CD4-positive, alpha-beta T cell treated with Interferon gamma for 1 hour (primary cell): ENCODE measurements around the gene DIP2C.
"Not testable (repeated sequence)": the region's sequence is repeated elsewhere in the genome, so short reads cannot be mapped to it uniquely, and the experiment has no call there.

Source experiments
- DNase-seq: peaks from one replicate; pipeline ENCODE4 v3.0.0-alpha.2; 2020

DIP2C gene

DNA sequence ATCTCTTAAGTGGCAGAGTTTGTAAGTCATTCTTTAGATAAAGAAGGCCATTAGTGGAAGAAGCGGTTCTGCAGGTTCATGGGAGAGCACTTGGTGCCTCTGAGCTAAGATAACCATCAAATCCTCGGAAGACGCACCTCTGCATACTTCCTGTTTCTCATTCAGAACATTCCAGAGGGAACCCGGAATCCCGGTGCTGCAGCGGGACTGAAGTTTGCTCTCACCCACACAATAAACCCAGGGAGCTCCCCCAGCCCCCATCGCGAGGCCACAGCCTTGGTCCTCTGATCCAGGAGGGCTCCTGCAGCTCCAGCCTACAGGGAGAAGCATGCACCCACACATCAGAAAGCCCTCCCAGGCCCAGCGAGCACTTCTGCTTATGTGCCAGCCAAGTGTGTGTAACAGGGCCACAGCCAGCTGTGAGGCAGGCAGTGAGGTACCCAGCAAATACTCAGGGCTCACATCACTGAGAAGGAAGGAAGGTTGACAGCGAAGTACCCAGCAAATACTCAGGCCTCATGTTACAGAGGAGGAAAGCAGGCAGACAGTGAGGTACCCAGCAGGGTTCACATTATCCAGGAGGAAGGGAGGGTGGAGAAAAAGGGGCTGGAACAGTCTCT is 142.4 kb downstream of the DIP2C start:
- DNase-seq = no peak

DNA sequence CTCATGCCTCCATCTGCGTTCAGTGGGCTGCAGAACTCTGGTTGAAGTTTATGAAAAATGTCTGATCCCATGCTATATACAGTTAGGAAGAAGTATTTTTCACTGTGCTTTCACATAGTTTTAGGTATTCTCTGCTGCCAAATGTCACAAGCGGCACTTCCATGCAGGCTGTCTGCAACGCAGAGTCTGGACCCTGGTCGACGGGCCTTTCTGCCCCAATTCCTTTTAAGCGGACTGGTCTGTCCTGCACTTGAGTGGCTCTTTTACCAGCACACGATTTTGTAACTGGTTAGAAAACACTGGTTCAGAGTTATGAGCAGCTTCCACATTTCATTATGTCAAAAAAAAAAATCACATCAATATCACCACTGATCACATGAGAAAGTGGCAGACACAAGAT is 143.0 kb downstream of the DIP2C start:
- no peak for DNase-seq

DNA sequence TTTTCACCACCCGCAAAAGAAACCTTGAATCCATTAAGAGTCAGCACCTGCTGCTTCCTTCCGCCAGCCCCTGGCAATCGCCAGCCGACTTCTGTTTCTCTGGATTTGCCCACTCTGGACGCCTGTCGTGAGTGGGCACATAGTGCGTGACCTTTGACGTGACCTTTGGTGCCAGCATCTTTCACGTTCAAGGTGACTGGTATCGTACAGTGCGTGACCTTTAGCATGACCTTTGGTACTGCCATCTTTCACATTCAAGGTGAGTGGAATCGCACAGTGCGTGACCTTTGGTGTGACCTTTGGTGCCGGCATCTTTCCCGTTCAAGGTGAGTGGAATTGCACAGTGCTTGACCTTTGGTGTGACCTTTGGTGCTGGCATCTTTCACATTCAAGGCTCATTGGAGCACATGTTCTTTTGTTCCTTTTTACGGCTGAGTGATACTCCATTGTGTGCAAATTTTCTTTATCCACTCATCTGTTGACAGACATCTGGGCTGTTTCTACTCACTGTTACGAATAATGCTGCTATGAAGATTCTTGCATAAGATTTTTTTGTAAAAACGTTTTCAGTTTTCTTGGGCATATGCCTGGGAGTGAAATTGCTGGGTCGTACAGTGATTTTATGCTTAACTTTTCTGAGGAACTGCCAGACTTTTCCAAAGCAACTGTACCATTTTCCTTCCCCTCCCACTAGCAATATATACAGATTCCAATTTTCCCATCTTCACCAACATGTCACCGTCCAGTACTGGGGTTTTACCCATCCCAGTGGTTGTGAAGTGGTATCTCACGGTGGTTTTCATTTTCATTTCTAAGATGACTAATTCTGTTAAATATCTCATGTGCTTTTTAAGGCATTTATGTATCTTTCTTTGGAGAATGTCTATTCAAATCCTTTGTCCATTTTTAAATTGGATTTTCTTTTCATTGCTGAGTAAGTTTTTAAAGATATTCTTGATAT is 145.3 kb downstream of the DIP2C start:
- DNase-seq = no peak

DNA sequence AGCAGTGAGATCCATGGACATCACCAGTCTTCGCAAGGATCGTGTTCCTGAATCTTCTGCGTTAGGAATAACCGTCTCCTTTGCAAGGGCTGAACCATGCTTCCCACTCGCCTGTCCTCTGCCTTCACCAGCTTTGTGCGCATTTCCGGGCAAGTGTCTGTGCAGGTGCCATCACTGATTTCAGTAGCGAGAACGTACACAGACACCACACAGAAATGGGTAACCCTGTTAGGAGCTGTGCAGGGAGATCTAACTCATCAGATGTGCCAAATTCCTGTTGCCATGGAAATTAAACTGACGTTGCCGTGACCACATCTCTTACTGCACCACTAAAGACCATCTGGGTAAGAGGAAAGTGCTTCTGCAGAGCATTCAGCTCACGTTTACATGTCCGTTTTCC is 146.3 kb downstream of the DIP2C start:
- DNase-seq = no peak

DNA sequence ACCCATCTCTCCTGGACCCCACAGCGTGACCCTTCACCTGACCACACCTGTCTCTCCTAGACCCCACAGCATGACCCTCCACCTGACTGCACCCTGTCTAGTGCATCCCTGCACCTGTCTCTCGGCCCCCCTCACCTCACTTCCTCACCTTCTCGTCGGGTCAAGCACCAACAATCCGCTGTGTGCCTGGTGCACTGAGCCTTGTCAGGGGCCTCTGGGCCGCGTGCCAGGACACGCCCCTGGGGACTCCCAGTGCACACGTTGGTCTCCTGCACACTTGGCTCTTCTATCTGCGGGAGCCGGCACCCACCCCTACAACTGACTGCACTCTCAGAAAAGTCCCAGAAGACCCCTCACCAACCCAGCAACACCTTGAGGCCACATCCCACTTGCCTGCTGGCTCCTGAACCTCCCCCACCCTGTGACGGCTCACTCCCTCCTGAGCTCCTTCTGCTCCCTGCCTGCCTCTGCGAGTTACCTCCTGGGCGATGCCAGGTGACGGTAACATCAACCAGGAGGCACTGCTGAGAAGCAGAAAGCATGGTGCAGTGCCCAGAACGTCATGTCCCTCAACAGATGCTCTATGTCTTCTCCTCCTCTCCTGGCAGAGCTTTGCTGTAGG is 147.6 kb downstream of the DIP2C start:
- DNase-seq = no peak

DNA sequence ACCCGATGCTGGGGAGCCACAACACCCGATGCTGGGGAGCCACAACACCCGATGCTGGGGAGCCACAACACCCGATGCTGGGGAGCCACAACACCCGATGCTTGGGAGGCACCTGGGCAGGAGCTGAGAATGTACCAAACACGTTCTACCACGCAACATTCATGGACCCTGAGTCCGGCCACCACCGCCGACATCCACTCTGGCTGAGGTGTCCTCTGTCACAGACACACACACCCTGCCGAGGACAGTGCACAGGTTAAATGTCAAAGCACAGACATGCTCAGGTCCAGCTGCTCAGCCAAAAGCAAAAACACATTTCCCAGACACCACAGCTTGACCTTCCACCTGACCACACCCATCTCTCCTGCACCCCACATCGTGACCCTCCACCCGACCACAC is 148.4 kb downstream of the DIP2C start:
- DNase-seq = no peak

DNA sequence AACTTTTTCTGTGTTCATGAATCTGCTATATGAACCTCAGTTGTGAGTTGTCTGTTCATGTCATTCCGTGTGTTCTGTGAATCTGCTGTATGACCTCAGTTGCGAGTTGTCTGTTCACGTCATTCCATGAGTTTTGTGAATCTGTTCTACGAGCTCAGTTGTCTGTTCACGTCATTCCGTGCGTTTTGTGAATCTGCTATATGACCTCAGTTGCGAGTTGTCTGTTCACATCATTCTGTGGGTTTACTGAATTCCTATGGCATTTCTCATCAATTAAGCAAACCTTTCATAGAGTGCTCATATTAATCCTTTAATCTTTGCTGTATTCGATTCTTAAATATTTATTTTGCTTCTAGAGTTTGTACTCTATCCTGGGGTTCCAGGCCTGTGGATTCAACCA is 150.6 kb downstream of the DIP2C start:
- DNase-seq = no peak

DNA sequence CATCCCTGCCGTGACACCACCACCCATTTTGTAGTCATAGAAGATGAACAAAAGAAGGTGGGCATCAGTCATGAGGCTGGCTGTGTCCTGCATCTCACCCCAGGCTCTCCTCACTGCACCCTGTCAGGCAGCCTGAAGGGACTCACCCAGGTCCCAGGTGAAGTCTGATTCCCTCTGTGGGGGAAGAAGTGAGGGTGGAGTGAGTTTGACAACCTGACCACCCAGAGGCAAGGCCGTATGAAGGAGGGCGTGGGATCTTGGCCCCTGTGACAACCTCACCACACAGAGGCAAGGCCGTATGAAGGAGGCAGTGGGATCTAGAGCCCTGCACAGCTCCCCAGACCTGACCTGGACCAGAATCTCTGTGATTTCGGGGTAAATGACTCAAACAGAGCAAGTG is 152.5 kb downstream of the DIP2C start:
- DNase-seq = no peak

DNA sequence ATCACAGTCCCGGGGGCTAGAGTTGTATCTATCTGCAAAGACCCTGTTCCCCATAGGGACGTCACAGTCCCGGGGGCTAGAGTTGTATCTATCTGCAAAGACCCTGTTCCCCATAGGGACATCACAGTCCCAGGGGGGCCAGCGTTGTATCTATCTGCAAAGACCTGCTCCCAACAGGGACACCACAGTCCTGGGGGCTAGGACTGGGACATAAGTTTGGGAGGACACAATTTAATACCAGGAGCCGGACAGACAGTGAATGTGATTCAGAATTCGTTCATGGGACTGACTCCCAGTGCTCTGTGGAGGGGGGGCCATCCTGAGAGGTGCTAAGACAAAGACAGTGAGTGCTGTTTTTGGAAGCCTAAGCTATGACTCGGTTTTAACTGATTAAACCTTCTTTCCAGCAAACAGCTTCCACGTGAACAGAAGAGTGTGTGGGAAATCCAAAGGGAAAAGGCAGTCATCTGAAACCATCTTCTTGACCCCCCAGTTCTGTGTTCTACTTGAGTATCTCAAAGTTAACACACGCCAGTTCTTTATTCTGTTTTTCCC is 153.0 kb downstream of the DIP2C start:
- DNase-seq = no peak

DNA sequence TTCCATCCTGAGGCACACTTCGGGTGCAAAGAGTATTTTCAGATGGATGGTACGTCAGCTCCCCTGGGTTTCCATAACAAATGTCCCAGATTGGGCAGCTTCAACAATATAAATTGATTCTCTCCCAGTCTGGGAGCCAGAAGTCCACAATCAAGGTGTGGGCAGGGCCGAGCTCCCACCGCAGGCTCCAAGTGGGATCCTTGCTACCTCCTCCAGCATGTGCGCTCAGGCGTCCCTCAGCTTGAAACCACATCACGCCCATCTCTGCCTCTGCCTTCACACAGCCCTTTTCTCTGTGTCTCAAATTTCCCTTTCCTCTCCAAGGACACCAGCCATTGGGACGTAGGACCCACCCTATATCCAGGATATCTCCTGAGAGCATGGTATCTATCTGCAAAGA is 153.5 kb downstream of the DIP2C start:
- DNase-seq = no peak

DNA sequence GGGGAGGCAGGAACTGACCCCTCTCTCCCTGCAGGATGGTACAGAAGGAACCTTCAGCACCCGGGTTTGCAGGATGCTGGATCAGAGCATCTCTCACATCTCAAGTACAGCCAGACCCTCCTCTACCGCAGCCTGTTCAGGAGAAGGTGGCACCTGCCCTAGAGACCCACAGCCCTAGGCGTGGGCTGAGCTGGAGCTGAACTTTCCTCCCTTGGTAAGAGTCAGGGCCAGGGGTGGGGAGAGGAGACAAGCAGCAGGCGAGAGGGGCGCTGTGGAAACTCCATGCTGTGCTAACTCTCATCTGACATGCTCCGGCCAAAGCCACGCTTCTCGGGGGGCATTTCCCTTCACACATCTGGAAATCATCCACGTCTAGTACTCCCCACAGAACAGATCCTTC is 154.4 kb downstream of the DIP2C start:
- DNase-seq = no peak

DNA sequence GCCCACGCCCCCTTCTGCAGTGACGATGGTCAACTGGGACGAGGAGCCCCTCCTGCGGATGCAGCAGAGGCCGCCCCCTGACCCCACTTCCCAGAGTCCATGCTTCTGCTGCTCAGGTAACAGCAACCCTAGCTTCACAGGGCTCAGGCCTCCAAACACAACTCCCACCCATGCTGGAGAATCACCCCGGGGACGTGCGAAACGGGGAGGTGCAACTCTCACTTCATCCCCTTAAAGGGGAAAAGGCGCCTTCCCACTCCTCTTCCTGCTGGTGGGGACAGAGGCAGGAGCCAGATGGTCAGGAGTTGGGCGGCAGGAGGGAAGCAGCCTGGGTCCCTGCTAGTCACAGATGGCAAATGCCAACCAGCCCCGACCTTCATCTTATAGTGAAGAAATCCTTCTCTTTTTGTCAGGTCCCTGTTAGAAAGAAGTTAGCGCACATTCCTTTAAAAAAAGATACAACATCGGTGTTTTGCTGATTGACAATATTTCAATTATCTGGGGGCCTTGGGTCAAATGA is 155.4 kb downstream of the DIP2C start:
- DNase-seq = no peak

DNA sequence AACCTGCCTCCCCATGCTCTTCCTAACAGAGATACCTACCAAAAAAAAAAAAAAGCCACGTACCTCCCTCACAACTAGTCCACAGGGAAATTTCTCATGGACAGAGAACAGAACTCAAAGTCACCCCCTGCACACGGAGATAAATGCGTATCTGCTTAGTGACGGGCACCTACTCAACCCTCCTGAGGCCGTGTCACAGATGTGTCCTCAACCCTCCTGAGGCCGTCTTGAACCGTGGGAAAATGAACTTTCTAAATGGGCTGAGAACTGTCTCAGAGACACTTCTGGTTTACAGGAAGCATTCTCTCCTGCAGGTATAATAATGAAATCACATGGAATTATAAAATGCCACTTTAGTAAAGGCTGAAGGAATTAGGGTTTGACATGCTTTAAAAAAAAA is 155.9 kb downstream of the DIP2C start:
- no peak for DNase-seq

DNA sequence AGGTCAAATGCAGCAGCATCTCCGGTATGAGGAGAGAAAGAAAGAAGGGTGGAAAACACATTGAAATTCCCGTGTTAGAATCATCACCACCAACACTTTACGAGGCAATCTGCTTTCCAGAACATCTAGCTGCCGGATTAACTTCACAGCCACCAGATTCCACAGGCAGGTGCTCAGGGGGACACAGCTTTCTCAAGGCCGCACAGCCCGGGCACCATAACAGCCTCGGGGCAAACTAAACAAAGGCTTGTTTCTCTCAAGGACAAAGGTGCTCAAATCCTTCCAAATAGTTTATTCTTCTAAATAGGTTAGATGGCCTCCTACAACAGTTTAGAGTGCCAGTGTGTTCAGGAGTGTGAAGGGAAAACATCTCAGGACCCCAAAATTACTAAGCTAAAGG is 156.3 kb downstream of the DIP2C start:
- no peak for DNase-seq

DNA sequence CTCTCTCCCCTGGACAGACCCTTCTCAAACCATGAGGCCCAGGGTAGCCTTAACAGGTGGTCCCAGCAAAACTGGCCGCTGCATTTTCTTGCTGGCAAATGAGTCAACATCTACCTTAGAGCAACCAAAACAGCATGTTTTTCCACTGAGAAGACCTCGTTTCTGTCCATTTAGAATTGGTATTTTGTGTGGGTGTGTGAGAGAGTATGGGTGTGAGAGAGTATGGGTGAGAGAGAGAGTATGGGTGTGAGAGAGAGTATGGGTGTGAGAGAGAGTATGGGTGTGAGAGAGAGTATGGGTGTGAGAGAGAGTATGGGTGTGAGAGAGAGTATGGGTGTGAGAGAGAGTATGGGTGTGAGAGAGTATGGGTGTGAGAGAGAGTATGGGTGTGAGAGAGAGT is 157.1 kb downstream of the DIP2C start:
- DNase-seq = not testable (repeated sequence)

DNA sequence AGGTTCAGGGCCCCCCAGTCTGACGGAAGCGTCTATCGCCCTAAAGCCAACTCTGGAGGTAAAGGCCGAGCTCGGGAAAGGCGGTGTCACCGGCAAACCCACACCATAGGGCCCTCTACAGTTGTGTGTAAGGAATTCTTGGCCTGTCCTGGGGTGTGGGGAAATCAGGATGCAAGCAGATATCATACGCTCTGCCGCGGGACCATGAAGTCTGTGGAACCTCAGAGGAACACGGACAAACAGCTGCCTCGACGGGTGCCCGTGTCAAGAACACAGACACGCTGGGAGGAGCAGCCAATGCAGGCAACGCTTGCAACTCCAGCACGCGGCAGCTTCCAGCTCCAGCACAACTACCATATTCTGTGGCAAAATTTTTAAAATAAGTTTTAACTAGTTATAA is 157.9 kb downstream of the DIP2C start:
- DNase-seq = no peak

DNA sequence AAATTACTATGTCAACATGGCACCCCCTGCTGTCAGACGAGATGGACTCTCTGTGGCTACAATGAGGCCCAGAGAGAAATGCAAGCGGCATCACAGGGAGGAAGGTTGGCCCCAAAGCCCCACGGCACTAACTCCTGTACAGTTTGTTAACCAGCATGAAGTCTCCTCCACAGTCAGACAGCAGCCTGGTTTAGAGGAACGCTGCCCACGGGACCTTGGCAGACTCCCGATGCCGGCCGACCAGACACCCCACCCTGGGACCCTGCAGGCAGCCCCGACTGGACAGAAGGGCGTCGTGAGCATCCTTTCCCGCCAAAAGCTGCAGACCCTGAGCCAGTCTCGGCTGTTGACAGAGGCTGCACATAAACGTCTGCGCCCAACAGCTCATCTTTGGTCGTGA is 158.8 kb downstream of the DIP2C start:
- DNase-seq = no peak

DNA sequence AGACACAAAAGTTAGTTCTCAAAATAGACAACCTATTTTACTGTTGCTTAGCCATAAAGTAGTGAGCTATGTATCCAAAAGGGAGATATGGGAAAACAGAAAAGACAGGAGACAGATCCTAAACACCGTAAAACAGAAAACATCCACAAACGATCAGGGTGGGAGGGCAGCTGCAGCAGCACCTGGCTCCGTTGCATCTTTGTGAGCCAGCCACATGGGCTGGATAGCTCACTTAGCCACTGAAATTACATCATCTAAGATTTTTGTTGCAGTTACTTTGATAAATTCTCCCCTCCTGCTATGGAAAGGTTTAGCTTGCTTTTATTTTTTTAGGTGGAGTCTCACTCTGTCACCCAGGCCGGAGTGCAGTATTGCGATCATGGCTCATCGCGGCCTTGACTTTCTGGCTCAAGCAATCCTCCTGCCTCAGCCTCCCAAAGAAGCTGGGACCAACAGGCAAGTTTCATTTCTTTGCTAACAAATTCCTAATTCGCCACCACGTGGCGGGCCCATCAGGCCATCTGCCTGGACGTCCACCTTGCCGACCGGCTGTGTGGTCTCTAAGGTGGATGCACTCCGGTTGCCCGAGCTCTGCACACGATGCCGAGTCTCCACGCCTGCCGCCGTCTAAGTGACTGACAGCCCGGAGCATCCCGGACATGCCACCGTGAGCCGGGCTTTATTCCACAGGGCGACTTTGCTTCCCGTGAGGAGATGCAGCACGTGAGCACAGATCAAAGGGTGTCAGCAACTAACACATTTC is 159.8 kb downstream of the DIP2C start:
- no peak for DNase-seq

DNA sequence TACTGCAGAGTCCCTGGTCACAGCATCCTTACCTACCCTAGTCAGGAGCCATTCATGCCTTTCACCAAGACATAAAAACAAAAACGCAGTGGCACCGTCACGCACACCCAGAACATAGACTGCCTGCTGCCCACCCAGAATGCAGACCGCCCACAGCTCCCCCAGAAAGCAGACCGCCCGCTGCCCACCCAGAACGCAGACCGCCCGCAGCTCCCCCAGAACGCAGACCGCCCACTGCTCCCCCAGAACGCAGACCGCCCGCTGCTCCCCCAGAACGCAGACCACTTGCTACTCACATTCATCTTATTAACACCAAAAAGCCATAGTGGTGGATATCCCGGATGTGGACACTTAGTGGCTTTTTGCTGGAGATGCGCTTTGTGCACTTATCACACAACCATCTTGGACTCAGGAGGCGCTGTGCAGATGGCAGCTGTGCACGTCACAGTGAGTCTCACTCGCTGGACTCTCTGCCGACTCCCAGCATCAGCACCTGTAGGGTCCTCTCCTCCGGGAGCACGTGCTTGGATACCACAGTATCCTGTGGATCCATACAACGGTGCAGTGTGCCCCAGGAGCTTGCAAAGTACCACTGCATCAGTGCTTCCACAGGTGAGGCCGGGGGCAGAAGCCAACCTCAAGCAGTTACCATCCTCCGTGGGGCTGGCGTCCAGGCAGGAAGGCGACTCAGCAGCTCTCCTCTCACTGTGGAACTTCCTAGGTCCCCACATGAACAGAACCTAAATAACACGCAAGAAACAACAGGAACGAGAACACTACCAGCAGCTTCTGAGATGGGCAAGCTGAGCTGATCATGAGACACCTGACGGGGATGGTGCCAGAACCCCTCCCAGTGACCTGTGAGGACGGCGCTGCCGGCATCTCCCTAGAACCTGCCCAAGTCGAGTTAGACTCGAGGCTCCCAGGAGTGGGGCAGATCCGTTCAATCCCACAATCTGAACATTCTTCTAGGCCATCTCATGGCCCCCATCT is 161.0 kb downstream of the DIP2C start:
- DNase-seq = no peak

DNA sequence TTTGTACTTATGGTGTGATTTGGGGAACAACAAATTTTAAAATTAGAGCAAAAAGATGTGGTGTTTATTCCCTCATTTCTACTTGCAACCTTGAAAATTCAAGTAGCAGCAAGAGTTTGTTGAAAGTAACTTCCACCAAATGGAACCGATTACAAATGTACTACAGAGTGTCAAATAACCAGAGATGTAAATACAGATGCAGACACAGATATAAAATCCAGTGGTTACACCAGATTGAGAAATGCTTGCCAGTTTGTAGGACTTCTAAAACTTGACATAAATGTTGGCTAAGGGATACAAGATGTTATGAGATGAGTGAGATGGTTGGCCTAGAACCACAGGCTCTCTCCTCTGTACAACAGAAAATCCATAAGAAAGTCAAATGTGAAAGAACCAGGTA is 162.1 kb downstream of the DIP2C start:
- no peak for DNase-seq

DNA sequence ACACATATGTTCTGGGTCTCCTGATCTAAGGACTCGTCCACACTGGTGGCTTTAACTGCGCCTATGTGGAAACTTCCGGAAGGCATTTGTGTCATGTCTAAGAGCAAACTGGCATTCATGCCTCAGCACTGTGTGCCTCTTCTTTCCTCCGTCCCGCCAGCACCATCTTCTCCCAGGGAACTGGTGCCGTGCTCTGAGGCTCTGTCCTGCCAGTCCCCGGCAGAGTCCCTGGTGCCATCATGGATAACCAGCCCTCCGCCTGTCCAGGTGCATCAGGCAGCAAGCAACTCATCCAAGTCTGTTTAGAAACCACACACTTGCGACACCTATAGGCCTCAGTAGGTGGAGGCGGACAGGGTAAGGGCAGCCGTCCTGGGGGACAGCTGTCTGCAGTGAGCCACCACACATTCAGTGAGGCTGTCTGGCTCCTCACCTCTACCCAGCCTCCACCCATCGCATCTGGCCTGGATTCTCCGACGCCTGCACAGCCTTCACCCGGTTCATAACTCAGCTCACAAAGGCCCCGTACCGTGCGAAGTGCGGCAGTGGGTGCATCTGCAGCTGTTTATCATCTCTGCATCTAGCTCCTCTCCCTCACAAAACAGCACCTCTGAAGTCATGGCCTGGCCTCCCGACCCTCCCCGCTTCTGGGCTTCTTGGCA is 162.7 kb downstream of the DIP2C start:
- DNase-seq = no peak
